Mucosa of descending colon (tissue), 3 donors: ENCODE results near the gene ARHGAP26. TPM values are rescaled to one million over a fixed set of nuclear protein-coding genes. Genes with fewer than 3 reads are reported as not detected.

Experiments
- ATAC-seq: fragments of 200-7000 bp; cut with Tn5 transposase; one replicate; pipeline ENCODE4 v1.9.1; 2020; ENCODE audit warnings: mild to moderate bottlenecking, moderate library complexity
- DNase-seq, 3 donors: peaks; one replicate each; pipeline ENCODE4 v3.0.0-alpha.2; 2020
- H3K36me3 ChIP-seq: fragments of 200-600 bp; one replicate; pipeline ENCODE4 v1.8.0; 2021; ENCODE audit warnings: low read depth, mild to moderate bottlenecking
- H3K4me1 ChIP-seq: fragments of 200-600 bp; one replicate; pipeline ENCODE4 v1.8.0; 2021; ENCODE audit warnings: low read depth, mild to moderate bottlenecking
- H3K4me3 ChIP-seq: fragments of 200-600 bp; one replicate; pipeline ENCODE4 v1.8.0; 2021; ENCODE audit warnings: mild to moderate bottlenecking
- H3K9me3 ChIP-seq: fragments of 200-600 bp; one replicate; pipeline ENCODE4 v1.8.0; 2021; ENCODE audit warnings: mild to moderate bottlenecking
- CTCF ChIP-seq: fragments of 200-600 bp; IDR thresholded peaks from one replicate; pipeline ENCODE4 v1.8.0; 2022; ENCODE audit warnings: antibody characterized with exemption, mild to moderate bottlenecking
- intact Hi-C, 2 donors: fragments of 100-400 bp; cut with DNase I in 1 of 2; cut with micrococcal nuclease in 1 of 2; formaldehyde crosslinking; loops; one replicate each; pipeline versions ENCODE4 v1.11.0 to v1.11.1; 2022; cut with DNase I, micrococcal nuclease
- total RNA-seq, 3 donors: library from RNA; stranded (reverse); fragmentation: NEBNext Ultra II Directional in 2 of 3; extraction: Animal tissue kit (Norgen Biotek cat#: 25700) in 2 of 3; gene quantifications; one replicate each; pipeline versions ENCODE4 v1.2.1 to v1.2.4, GENCODE V29; 2021 to 2023
- donor health status: DM: no; HTN: no; CAD: no; lungs with moderate emphysema.
- donor health status: DM: no; HTN: no; CAD: no.
- donor health status: DM: no; HTN: yes; CAD: no.

Gene ARHGAP26
- total RNA-seq, 3 donors from 2014 or later = 52.9 to 96.0 (median 67.8) TPM

GRCh38 chr5:142795251-142795650 lies 25.1 kb downstream of the ARHGAP26 start:
- no peak for DNase-seq
- no peak for TF ChIP-seq CTCF
- H3K4me1 ChIP-seq = peaks cover 15% of the 10 kb centered on the region
- H3K36me3 ChIP-seq = no peaks in the 10 kb centered on the region
- no peak for ATAC-seq
- H3K9me3 ChIP-seq = no peaks in the 10 kb centered on the region
- no peak overlapping the region for H3K4me3 ChIP-seq
- intact Hi-C loops = no loop called here

GRCh38 chr5:142796492-142797109 lies 26.4 kb downstream of the ARHGAP26 start:
- DNase-seq = peak in 2 of 3 donors; percentile 56 to 58
- no peak for TF ChIP-seq CTCF
- Histone ChIP-seq H3K9me3 (no peaks in the 10 kb centered on the region), H3K36me3 (no peaks in the 10 kb centered on the region), H3K4me3 (no peak overlapping the region), H3K4me1 (peaks cover 15% of the 10 kb centered on the region)
- intact Hi-C loops = no loop called here
- ATAC-seq = peak; percentile 83

- intact Hi-C loops = no loop called here
- H3K4me1 ChIP-seq = peaks cover 15% of the 10 kb centered on the region
- ATAC-seq (no peak), DNase-seq (no peak)
- no peaks in the 10 kb centered on the region for H3K9me3 ChIP-seq
- no peak overlapping the region for H3K4me3 ChIP-seq
- no peak for TF ChIP-seq CTCF
- no peaks in the 10 kb centered on the region for H3K36me3 ChIP-seq
Observed at GRCh38 chr5:142797420-142797819, 27.2 kb downstream of the ARHGAP26 start.

GRCh38 chr5:142798099-142798770 lies 28.1 kb downstream of the ARHGAP26 start:
- intact Hi-C loops = no loop called here
- Histone ChIP-seq H3K36me3 (no peaks in the 10 kb centered on the region), H3K4me1 (peaks cover 15% of the 10 kb centered on the region), H3K4me3 (no peak overlapping the region), H3K9me3 (no peaks in the 10 kb centered on the region)
- ATAC-seq (peak; percentile 58), DNase-seq (no peak)
- no peak for TF ChIP-seq CTCF

GRCh38 chr5:142800776-142801494 lies 30.8 kb downstream of the ARHGAP26 start:
- no peaks in the 10 kb centered on the region for H3K9me3 ChIP-seq
- no peak overlapping the region for H3K4me3 ChIP-seq
- TF ChIP-seq CTCF = no peak
- peaks cover 15% of the 10 kb centered on the region for H3K4me1 ChIP-seq
- intact Hi-C loops = no loop called here
- peak; percentile 29 for ATAC-seq
- no peak for DNase-seq
- H3K36me3 ChIP-seq = no peaks in the 10 kb centered on the region
